Left ventricle myocardium inferior (tissue), 1 donor: ENCODE results near the gene TMF1. TPM values are rescaled to one million over a fixed set of nuclear protein-coding genes. Genes with fewer than 3 reads are reported as not detected.

Experiments used
- DNase-seq: peaks from one replicate; pipeline ENCODE4 v3.0.0-alpha.2; 2020
- H3K27ac ChIP-seq: fragments of 200-600 bp; replicated peaks from 2 replicates; pipeline ENCODE4 v1.8.0; 2021
- H3K27me3 ChIP-seq: fragments of 200-600 bp; 2 replicates; pipeline ENCODE4 v1.8.0; 2021; ENCODE audit warnings: low read depth
- H3K36me3 ChIP-seq: fragments of 200-600 bp; 2 replicates; pipeline ENCODE4 v1.8.0; 2021
- H3K4me1 ChIP-seq: fragments of 200-600 bp; 2 replicates; pipeline ENCODE4 v1.8.0; 2021
- H3K4me3 ChIP-seq: fragments of 200-600 bp; 2 replicates; pipeline ENCODE4 v1.8.0; 2021; ENCODE audit warnings: mild to moderate bottlenecking, moderate library complexity
- H3K9me3 ChIP-seq: fragments of 200-600 bp; replicated peaks from 2 replicates; pipeline ENCODE4 v1.8.0; 2021
- CTCF ChIP-seq: fragments of 200-600 bp; IDR thresholded peaks from 2 replicates; pipeline ENCODE4 v1.8.0; 2021; ENCODE audit warnings: antibody characterized with exemption, mild to moderate bottlenecking, borderline replicate concordance
- intact Hi-C: fragments of 100-400 bp; cut with micrococcal nuclease; formaldehyde crosslinking; loops from one replicate; pipeline ENCODE4 v1.11.0; 2022
- total RNA-seq: library from RNA; stranded (reverse); fragmentation: NEBNext Ultra II Directional; extraction: Animal tissue kit (Norgen Biotek cat#: 25700); gene quantifications from one replicate; pipeline ENCODE4 v1.2.1, GENCODE V29; 2021
- donor health status: DM: no; HTN: yes; CAD: no; lungs with severe emphysema.

The TMF1 gene
- total RNA-seq, 1 donor from 2014 or later, result 21.0 TPM

- intact Hi-C loops, result no loop called here
- peaks cover 29% of the 10 kb centered on the region for H3K4me1 ChIP-seq
- no peak overlapping the region for H3K4me3 ChIP-seq
- H3K9me3 ChIP-seq, result no peaks in the 10 kb centered on the region
- no peak for TF ChIP-seq CTCF
- no peak for DNase-seq
- H3K36me3 ChIP-seq, result peaks cover 17% of the 10 kb centered on the region
- no peak overlapping the region for H3K27ac ChIP-seq
- no peaks in the 10 kb centered on the region for H3K27me3 ChIP-seq
Observed at GRCh38 chr3:69016901-69017300, 35.2 kb downstream of the TMF1 start.

GRCh38 chr3:69016102-69016501 lies 36.0 kb downstream of the TMF1 start:
- no peak overlapping the region for H3K27ac ChIP-seq
- no peak for DNase-seq
- H3K27me3 ChIP-seq, result no peaks in the 10 kb centered on the region
- H3K36me3 ChIP-seq, result peaks cover 12% of the 10 kb centered on the region
- no peaks in the 10 kb centered on the region for H3K9me3 ChIP-seq
- intact Hi-C loops, result no loop called here
- TF ChIP-seq CTCF, result no peak
- peaks cover 35% of the 10 kb centered on the region for H3K4me1 ChIP-seq
- no peak overlapping the region for H3K4me3 ChIP-seq

- H3K27ac ChIP-seq, result peak overlapping the region; percentile 99
- intact Hi-C loops, result no loop called here
- H3K9me3 ChIP-seq, result no peaks in the 10 kb centered on the region
- no peak for TF ChIP-seq CTCF
- no peaks in the 10 kb centered on the region for H3K27me3 ChIP-seq
- H3K36me3 ChIP-seq, result peaks cover 17% of the 10 kb centered on the region
- DNase-seq, result no peak
- peaks cover 47% of the 10 kb centered on the region for H3K4me1 ChIP-seq
- peak overlapping the region; percentile 88 for H3K4me3 ChIP-seq
Observed at GRCh38 chr3:69014022-69014580, 38.0 kb downstream of the TMF1 start.

- DNase-seq, result peak; percentile 92
- intact Hi-C loops, result no loop called here
- H3K36me3 ChIP-seq, result peaks cover 20% of the 10 kb centered on the region
- no peaks in the 10 kb centered on the region for H3K9me3 ChIP-seq
- H3K27me3 ChIP-seq, result no peaks in the 10 kb centered on the region
- peak within 1 kb of the TSS; percentile 88 for H3K4me3 ChIP-seq
- TF ChIP-seq CTCF, result peak; percentile 67
- peaks cover 52% of the 10 kb centered on the region for H3K4me1 ChIP-seq
- H3K27ac ChIP-seq, result peak within 1 kb of the TSS; percentile 99
Observed at GRCh38 chr3:69013253-69014021, 38.7 kb downstream of the TMF1 start, which contains the start of gene EOGT. Gene EOGT (minus strand): TSS chr3:69013684. CDS start chr3:69009846, 3,838 bp downstream.

- intact Hi-C loops, result no loop called here
- Histone ChIP-seq H3K4me3 (peak overlapping the region; percentile 88), H3K36me3 (peaks cover 21% of the 10 kb centered on the region), H3K9me3 (no peaks in the 10 kb centered on the region), H3K27me3 (no peaks in the 10 kb centered on the region), H3K27ac (peak overlapping the region; percentile 99), H3K4me1 (peaks cover 52% of the 10 kb centered on the region)
- peak; percentile 47 for DNase-seq
- TF ChIP-seq CTCF, result no peak
Observed at GRCh38 chr3:69012800-69013252, 39.3 kb downstream of the TMF1 start.
